C4-2B (cell line): Measurements from ENCODE around the gene FOCAD.

Experiments used
- CTCF ChIP-seq: fragments of 450-650 bp; conservative IDR thresholded peaks from 2 replicates; pipeline ENCODE4 v1.5.1; 2017; ENCODE audit warnings: mild to moderate bottlenecking
- ZFX ChIP-seq: fragments of 450-650 bp; IDR thresholded peaks from 2 replicates; pipeline ENCODE4 v1.6.1; 2017

DNA sequence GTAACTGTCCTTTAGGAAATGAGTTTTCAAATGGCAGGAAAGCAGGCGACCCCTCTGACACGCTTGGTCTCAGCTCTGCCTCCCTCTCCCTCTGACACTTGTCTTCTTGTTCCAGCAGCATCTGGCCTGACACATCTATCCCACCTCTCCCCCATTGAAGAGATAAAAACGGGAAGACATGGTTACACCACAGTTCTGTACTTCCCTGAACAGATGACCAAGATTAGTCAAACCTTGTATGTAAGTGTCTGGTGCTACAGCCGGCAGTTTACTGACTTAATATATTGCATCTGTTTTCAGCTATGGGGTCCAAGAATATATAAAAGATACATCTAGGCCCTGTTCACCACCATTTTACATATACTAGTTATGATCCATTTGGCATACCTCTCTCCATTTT, 32.1 kb upstream of the FOCAD start:
- TF ChIP-seq CTCF: no peak
- no peak for TF ChIP-seq ZFX
